Brain microvascular endothelial cell (primary cell): ENCODE results near the gene MYBPC3.

Experiments
- DNase-seq: peaks from one replicate; pipeline ENCODE4 v3.0.0-alpha.2; 2020
- H3K27ac ChIP-seq: fragments of 250-450 bp; sonication (Bioruptor Pico); 2 replicates; pipeline ENCODE4 v1.5.1; 2020; ENCODE audit warnings: mild to moderate bottlenecking, moderate library complexity
- H3K27me3 ChIP-seq: fragments of 250-450 bp; sonication (Bioruptor Pico); replicated peaks from 2 replicates; pipeline ENCODE4 v1.5.1; 2020; ENCODE audit warnings: mild to moderate bottlenecking
- H3K36me3 ChIP-seq: fragments of 250-450 bp; sonication (Bioruptor Pico); replicated peaks from 2 replicates; pipeline ENCODE4 v1.5.1; 2020; ENCODE audit warnings: mild to moderate bottlenecking
- H3K4me3 ChIP-seq: 2 replicates; pipeline ENCODE4 v1.5.1; 2011; ENCODE audit warnings: low read depth, mild to moderate bottlenecking, control low read depth, low read length, moderate library complexity
- CTCF ChIP-seq: IDR thresholded peaks from 2 replicates; pipeline ENCODE4 v1.5.1; 2011; ENCODE audit warnings: low read depth, mild to moderate bottlenecking, moderate library complexity, low read length, control low read depth, inconsistent platforms; ENCODE audit errors: missing control alignments
- in situ Hi-C: cut with HindIII; loops from 2 replicates; pipeline ENCODE4 v1.10.0; 2017; ENCODE audit warnings: low sequenced_read_pairs, low pct_ligation_motif_present

MYBPC3 gene

GRCh38 chr11:47348859-47349258, 3.6 kb downstream of the MYBPC3 start:
- no peak overlapping the region for H3K27ac ChIP-seq
- in situ Hi-C loops: no loop called here
- peaks cover 2% of the 10 kb centered on the region for H3K27me3 ChIP-seq
- H3K4me3 ChIP-seq: no peak overlapping the region
- TF ChIP-seq CTCF: peak; percentile 58
- DNase-seq: peak; percentile 31
- no peaks in the 10 kb centered on the region for H3K36me3 ChIP-seq

GRCh38 chr11:47348131-47348802, 4.2 kb downstream of the MYBPC3 start:
- DNase-seq: no peak
- in situ Hi-C loops: no loop called here
- H3K27me3 ChIP-seq: peaks cover 2% of the 10 kb centered on the region
- no peak overlapping the region for H3K4me3 ChIP-seq
- H3K27ac ChIP-seq: no peak overlapping the region
- H3K36me3 ChIP-seq: no peaks in the 10 kb centered on the region
- TF ChIP-seq CTCF: no peak

- in situ Hi-C loops: no loop called here
- Histone ChIP-seq H3K4me3 (no peak overlapping the region), H3K27me3 (peaks cover 2% of the 10 kb centered on the region), H3K27ac (no peak overlapping the region), H3K36me3 (no peaks in the 10 kb centered on the region)
- no peak for TF ChIP-seq CTCF
- DNase-seq: no peak
These were observed 5.4 kb downstream of the MYBPC3 start for GRCh38 chr11:47347137-47347536.

GRCh38 chr11:47345890-47346563, 6.5 kb downstream of the MYBPC3 start:
- TF ChIP-seq CTCF: no peak
- in situ Hi-C loops: no loop called here
- H3K4me3 ChIP-seq: no peak overlapping the region
- H3K27ac ChIP-seq: no peak overlapping the region
- H3K36me3 ChIP-seq: no peaks in the 10 kb centered on the region
- H3K27me3 ChIP-seq: peaks cover 2% of the 10 kb centered on the region
- DNase-seq: no peak

GRCh38 chr11:47342854-47343253, 9.6 kb downstream of the MYBPC3 start:
- no peaks in the 10 kb centered on the region for H3K36me3 ChIP-seq
- H3K4me3 ChIP-seq: no peak overlapping the region
- no peak overlapping the region for H3K27ac ChIP-seq
- H3K27me3 ChIP-seq: peaks cover 2% of the 10 kb centered on the region
- in situ Hi-C loops: no loop called here
- DNase-seq: no peak
- TF ChIP-seq CTCF: no peak
